SK-N-SH (cell line): ENCODE data around the gene SGCA.

ENCODE experiments used
- CHD2 ChIP-seq: fragments of 150-350 bp; IDR thresholded peaks from 2 replicates; pipeline ENCODE4 v1.6.1; 2018; ENCODE audit warnings: low read length; ENCODE audit not compliant: partially characterized antibody
- EP300 ChIP-seq, 2 experiments: IDR thresholded peaks; 2 replicates each; pipeline versions ENCODE4 v1.4.0 to v1.6.1; 2012; ENCODE audit warnings: borderline replicate concordance in 1 of 2, low read depth in 1 of 2, low read length in 1 of 2
- NRF1 ChIP-seq: IDR thresholded peaks from 2 replicates; pipeline ENCODE4 v1.6.1; 2012; ENCODE audit warnings: low read depth, mild to moderate bottlenecking, low read length
- RXRA ChIP-seq: IDR thresholded peaks from 2 replicates; pipeline ENCODE4 v1.4.0; 2012; ENCODE audit warnings: low read depth, mild to moderate bottlenecking, borderline replicate concordance
- TF ChIP-seq, protein P1 (sequence below): fragments of 200-600 bp; sonication (generic); IDR thresholded peaks from 2 replicates; pipeline ENCODE4 v1.6.1; 2017; ENCODE audit warnings: antibody characterized with exemption, mild to moderate bottlenecking, moderate library complexity
- TF ChIP-seq, protein P2 (sequence below): IDR thresholded peaks from 2 replicates; pipeline ENCODE4 v1.4.0; 2012; ENCODE audit warnings: low read depth

DNA sequence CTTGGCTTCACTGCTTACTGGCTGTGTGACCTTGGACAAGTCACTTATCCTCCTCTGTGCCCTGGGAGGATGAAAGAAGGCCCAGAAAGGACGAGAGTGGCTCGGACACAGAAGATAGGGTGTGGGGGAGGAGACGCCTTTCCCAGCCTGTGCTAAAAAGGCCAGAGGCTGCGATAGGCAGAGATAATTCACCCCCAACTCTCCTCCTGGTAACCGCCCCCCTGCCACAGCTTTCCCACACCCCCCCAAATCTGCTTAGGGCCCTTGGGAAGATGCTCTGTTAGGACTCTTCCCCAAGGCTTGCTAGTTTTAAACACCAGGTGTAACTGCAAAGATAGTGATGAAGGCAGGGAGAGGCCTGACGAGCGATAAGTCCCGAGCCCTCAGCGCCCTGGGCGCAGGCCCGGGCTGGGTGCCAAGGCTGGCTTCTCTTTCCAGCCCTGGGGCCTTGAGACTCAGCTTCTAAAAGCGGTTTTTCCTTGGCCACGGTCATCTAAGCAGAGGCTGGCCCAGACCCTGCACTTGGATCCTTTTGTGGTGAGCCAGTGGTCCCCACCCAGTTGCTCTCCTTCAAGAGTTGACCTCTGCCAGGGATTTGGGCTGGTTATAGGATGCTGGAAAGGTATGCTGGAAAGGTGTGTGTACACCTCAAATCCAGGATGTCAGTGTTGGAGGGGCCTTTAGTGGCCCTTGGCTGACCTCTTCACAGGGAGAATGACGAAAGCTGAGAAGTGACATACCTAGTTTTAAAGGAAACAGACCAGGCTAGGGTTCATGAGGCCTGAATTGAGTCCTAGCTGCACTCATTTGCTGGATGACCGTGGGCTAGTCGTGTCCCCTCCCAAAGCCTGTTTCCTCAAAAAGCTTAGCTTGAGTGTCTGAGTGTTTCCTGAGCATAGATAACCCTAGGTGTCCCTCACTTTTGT, 11.9 kb upstream of the SGCA start:
- TF ChIP-seq, protein P1, sequence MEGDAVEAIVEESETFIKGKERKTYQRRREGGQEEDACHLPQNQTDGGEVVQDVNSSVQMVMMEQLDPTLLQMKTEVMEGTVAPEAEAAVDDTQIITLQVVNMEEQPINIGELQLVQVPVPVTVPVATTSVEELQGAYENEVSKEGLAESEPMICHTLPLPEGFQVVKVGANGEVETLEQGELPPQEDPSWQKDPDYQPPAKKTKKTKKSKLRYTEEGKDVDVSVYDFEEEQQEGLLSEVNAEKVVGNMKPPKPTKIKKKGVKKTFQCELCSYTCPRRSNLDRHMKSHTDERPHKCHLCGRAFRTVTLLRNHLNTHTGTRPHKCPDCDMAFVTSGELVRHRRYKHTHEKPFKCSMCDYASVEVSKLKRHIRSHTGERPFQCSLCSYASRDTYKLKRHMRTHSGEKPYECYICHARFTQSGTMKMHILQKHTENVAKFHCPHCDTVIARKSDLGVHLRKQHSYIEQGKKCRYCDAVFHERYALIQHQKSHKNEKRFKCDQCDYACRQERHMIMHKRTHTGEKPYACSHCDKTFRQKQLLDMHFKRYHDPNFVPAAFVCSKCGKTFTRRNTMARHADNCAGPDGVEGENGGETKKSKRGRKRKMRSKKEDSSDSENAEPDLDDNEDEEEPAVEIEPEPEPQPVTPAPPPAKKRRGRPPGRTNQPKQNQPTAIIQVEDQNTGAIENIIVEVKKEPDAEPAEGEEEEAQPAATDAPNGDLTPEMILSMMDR = no peak
- TF ChIP-seq CHD2 = no peak
- TF ChIP-seq EP300 (IDR thresholded peaks at IDR 0.05; ENCODE audit: borderline replicate concordance in 1 of 2, low read depth in 1 of 2, low read length in 1 of 2) = no peak
- no peak for TF ChIP-seq NRF1
- TF ChIP-seq, protein P2, sequence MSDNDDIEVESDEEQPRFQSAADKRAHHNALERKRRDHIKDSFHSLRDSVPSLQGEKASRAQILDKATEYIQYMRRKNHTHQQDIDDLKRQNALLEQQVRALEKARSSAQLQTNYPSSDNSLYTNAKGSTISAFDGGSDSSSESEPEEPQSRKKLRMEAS = no peak
- TF ChIP-seq RXRA = no peak; the same call in 1 of the 2 replicates
